Adrenal gland (tissue), 5 donors: ENCODE results near the gene DST.

Experiments used
- POLR2A ChIP-seq, 2 donors: fragments of 450-650 bp; IDR thresholded peaks; one replicate each; pipeline ENCODE4 v1.6.1; 2017; ENCODE audit warnings: antibody characterized with exemption in 2 of 2, mild to moderate bottlenecking in 2 of 2, moderate library complexity in 1 of 2
- TF ChIP-seq, protein P1 (sequence below), 6 experiments: fragments of 450-650 bp in 4 of 6; fragments of 200-600 bp in 2 of 6; sonication (generic) in 1 of 6; IDR thresholded peaks; 1 replicate in 5 of 6; 2 replicates in 1 of 6; pipeline versions ENCODE4 v1.5.1 to v1.8.0; 2016 to 2021; ENCODE audit warnings: antibody characterized with exemption in 6 of 6, mild to moderate bottlenecking in 2 of 6, moderate library complexity in 1 of 6
- donor health status: DM: no; HTN: no; CAD: no.

GRCh38 chr6:56547687-56548086 lies 95.0 kb downstream of the DST start:
- TF ChIP-seq, protein P1, sequence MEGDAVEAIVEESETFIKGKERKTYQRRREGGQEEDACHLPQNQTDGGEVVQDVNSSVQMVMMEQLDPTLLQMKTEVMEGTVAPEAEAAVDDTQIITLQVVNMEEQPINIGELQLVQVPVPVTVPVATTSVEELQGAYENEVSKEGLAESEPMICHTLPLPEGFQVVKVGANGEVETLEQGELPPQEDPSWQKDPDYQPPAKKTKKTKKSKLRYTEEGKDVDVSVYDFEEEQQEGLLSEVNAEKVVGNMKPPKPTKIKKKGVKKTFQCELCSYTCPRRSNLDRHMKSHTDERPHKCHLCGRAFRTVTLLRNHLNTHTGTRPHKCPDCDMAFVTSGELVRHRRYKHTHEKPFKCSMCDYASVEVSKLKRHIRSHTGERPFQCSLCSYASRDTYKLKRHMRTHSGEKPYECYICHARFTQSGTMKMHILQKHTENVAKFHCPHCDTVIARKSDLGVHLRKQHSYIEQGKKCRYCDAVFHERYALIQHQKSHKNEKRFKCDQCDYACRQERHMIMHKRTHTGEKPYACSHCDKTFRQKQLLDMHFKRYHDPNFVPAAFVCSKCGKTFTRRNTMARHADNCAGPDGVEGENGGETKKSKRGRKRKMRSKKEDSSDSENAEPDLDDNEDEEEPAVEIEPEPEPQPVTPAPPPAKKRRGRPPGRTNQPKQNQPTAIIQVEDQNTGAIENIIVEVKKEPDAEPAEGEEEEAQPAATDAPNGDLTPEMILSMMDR (IDR thresholded peaks at IDR 0.05), result no peak
- TF ChIP-seq POLR2A (IDR thresholded peaks at IDR 0.05), result no peak
